HepG2 (cell line): ENCODE data around the gene TSHZ1. TPM values are rescaled to one million over a fixed set of nuclear protein-coding genes. Genes with fewer than 3 reads are reported as not detected.

Experiments used
- ATAC-seq: fragments of 200-7000 bp; cut with Tn5 transposase; 3 replicates; pipeline ENCODE4 v1.9.1; 2020; ENCODE audit warnings: mild to moderate bottlenecking, moderate library complexity
- BruUV-seq: library from RNA; stranded (reverse); fragments of 400-500 nt; replicated peaks from 2 replicates; lab custom pipeline; 2021; lab: Mats Ljungman, UMichigan
- CTCF ChIA-PET: fragments of 300-600 bp; formaldehyde crosslinking; extraction: SDS; loops from one replicate; lab custom pipeline; 2021; ENCODE audit warnings: low total read pairs, inconsistent platforms, low intra/inter-chr PET ratio; lab: Yijun Ruan, JAX
- POLR2A ChIA-PET: fragments of 350-600 bp; sonication (Branson Sonifier 250); formaldehyde crosslinking; loops from one replicate; lab custom pipeline; 2020; ENCODE audit warnings: antibody characterized with exemption, inconsistent platforms; lab: Yijun Ruan, JAX
- DNase-seq: peaks from one replicate; pipeline ENCODE4 v3.0.0-alpha.2; 2015; ENCODE audit warnings: low spot score
- FAIRE-seq: peaks from 3 replicates; lab custom pipeline; 2011; peaks lifted over from hg19 to GRCh38; lab: Jason Lieb, UNC
- H2AFZ ChIP-seq: one replicate; pipeline ENCODE4 v1.6.1; 2011; ENCODE audit warnings: low read length, inconsistent platforms
- H3K27ac ChIP-seq: fragments of 300-600 bp; 3 replicates; pipeline ENCODE4 v1.8.0; 2011; ENCODE audit warnings: mixed run types, mild to moderate bottlenecking, mixed read lengths, low read length, inconsistent platforms; ENCODE audit not compliant: insufficient read depth; ENCODE audit errors: extremely low read length
- H3K27me3 ChIP-seq, 2 experiments: fragments of 200-600 bp in 1 of 2; 2 replicates in 1 of 2; 3 replicates in 1 of 2; pipeline versions ENCODE4 v1.6.0 to v1.8.0; 2011; ENCODE audit warnings: low read length in 2 of 2, mild to moderate bottlenecking in 2 of 2, moderate library complexity in 2 of 2, inconsistent platforms in 1 of 2; ENCODE audit not compliant: insufficient read depth in 2 of 2, control insufficient read depth in 1 of 2
- H3K36me3 ChIP-seq, 2 experiments: fragments of 200-600 bp in 1 of 2; replicated peaks in 1 of 2; 2 replicates in 1 of 2; 3 replicates in 1 of 2; pipeline versions ENCODE4 v1.5.1 to v1.8.0; 2011; ENCODE audit warnings: low read length in 2 of 2, inconsistent platforms in 1 of 2; ENCODE audit not compliant: insufficient read depth in 2 of 2, control insufficient read depth in 1 of 2
- H3K4me1 ChIP-seq: 2 replicates; pipeline ENCODE4 v1.5.1; 2012; ENCODE audit warnings: low read length, inconsistent platforms; ENCODE audit not compliant: insufficient read depth
- H3K4me2 ChIP-seq: 2 replicates; pipeline ENCODE4 v1.6.0; 2011; ENCODE audit warnings: low read depth, low read length, inconsistent platforms
- H3K4me3 ChIP-seq, 3 experiments: fragments of 200-600 bp in 1 of 3; sonication (generic), shearing (Covaris generic) in 1 of 3; replicated peaks in 1 of 3; 2 replicates each; pipeline ENCODE4 v1.5.1; 2011 to 2016; ENCODE audit warnings: low read length in 3 of 3, inconsistent platforms in 2 of 3, low read depth in 2 of 3, mild to moderate bottlenecking in 2 of 3, control low read depth in 1 of 3, mixed read lengths in 1 of 3; ENCODE audit not compliant: insufficient read depth in 1 of 3
- H3K79me2 ChIP-seq: one replicate; pipeline ENCODE4 v1.6.1; 2011; ENCODE audit warnings: low read length, inconsistent platforms; ENCODE audit not compliant: insufficient read depth
- H3K9ac ChIP-seq: 2 replicates; pipeline ENCODE4 v1.6.0; 2011; ENCODE audit warnings: mild to moderate bottlenecking, low read depth, low read length, inconsistent platforms; ENCODE audit not compliant: insufficient read depth
- H3K9me3 ChIP-seq: 2 replicates; pipeline ENCODE4 v1.5.1; 2012; ENCODE audit warnings: mild to moderate bottlenecking, low read length
- H4K20me1 ChIP-seq: 2 replicates; pipeline ENCODE4 v1.6.0; 2011; ENCODE audit warnings: inconsistent platforms, mild to moderate bottlenecking, low read length, moderate library complexity; ENCODE audit not compliant: insufficient read depth
- ASH2L ChIP-seq: fragments of 300-600, 200-600 bp; sonication (generic); IDR thresholded peaks from 2 replicates; pipeline ENCODE4 v1.7.0; 2017; ENCODE audit warnings: low read depth, mild to moderate bottlenecking, moderate library complexity, mixed read lengths, low read length; ENCODE audit not compliant: insufficient read length
- FOXA3 ChIP-seq: IDR thresholded peaks from 2 replicates; pipeline ENCODE4 v1.6.1; 2016; ENCODE audit warnings: missing genetic modification reagents, missing compliant biosample characterization
- HOXA5 ChIP-seq: sonication (generic); formaldehyde crosslinking; IDR thresholded peaks from 2 replicates; pipeline ENCODE4 v1.4.0; 2020; ENCODE audit warnings: missing genetic modification reagents
- MYC ChIP-seq: sonication (generic); formaldehyde crosslinking; IDR thresholded peaks from 2 replicates; pipeline ENCODE4 v1.9.0; 2021; ENCODE audit warnings: missing genetic modification reagents, borderline replicate concordance
- NFRKB ChIP-seq: fragments of 450-650 bp; IDR thresholded peaks from 2 replicates; pipeline ENCODE4 v1.6.1; 2017
- RAD51 ChIP-seq: fragments of 450-650 bp; IDR thresholded peaks from 2 replicates; pipeline ENCODE4 v1.6.1; 2016; ENCODE audit warnings: borderline replicate concordance
- RBM22 ChIP-seq: fragments of 200-400 bp; formaldehyde crosslinking; optimal IDR thresholded peaks from 2 replicates; pipeline ENCODE3; 2017; ENCODE audit warnings: mild to moderate bottlenecking, low read length, moderate library complexity
- STAT5B ChIP-seq: sonication (generic); formaldehyde crosslinking; IDR thresholded peaks from 2 replicates; pipeline ENCODE4 v1.4.0; 2020; ENCODE audit warnings: missing genetic modification reagents
- TBL1XR1 ChIP-seq: fragments of 150-350 bp; IDR thresholded peaks from 2 replicates; pipeline ENCODE4 v1.6.1; 2014; ENCODE audit warnings: borderline replicate concordance, low read length; ENCODE audit not compliant: partially characterized antibody
- U2AF2 ChIP-seq: fragments of 200-400 bp; formaldehyde crosslinking; IDR thresholded peaks from 2 replicates; pipeline ENCODE4 v1.6.1; 2017; ENCODE audit warnings: low read depth, mild to moderate bottlenecking, low read length
- ZNF224 ChIP-seq: sonication (generic); formaldehyde crosslinking; IDR thresholded peaks from 2 replicates; pipeline ENCODE4 v1.5.0; 2020; ENCODE audit warnings: mild to moderate bottlenecking, missing genetic modification reagents
- ZNF329 ChIP-seq: sonication (generic); formaldehyde crosslinking; IDR thresholded peaks from 2 replicates; pipeline ENCODE4 v1.9.0; 2021; ENCODE audit warnings: low read depth, mild to moderate bottlenecking, missing genetic modification reagents
- WGBS: methylation state at CpG from one replicate; pipeline ENCODE4 v1.1.6; 2017; ENCODE audit warnings: low lambda C conversion rate; 5-methylcytosine and 5-hydroxymethylcytosine counted together
- in situ Hi-C: cut with HindIII; loops from 2 replicates; pipeline ENCODE4 v1.10.0; 2017; ENCODE audit warnings: low pct_unique_long_range_greater_than_20kb; ENCODE audit not compliant: extremely low pct_ligation_motif_present
- intact Hi-C: fragments of 100-400 bp; cut with micrococcal nuclease; formaldehyde crosslinking; loops from one replicate; pipeline ENCODE4 v1.10.0; 2022; ENCODE audit not compliant: unreplicated experiment
- polyA plus RNA-seq, 8 experiments: library from polyadenylated mRNA; depleted of rRNA in 3 of 8; stranded (reverse) in 7 of 8; unstranded in 1 of 8; fragments of >200 nt; fragmentation: Illumina TruSeq in 4 of 8; extraction: Trizol in 4 of 8; gene quantifications; 2 replicates each; pipeline versions ENCODE4 v1.2.1 to v1.2.3, GENCODE V29; 2011 to 2016; ENCODE audit warnings: low read depth in 4 of 8, missing spikeins in 1 of 8, mixed read lengths in 1 of 8; ENCODE audit not compliant: insufficient read depth in 1 of 8
- total RNA-seq, 5 experiments: library from RNA; depleted of rRNA; stranded (reverse); fragments of >200 nt; fragmentation: Illumina TruSeq; extraction: Trizol; gene quantifications; 2 replicates each; pipeline ENCODE4 v1.2.3, GENCODE V29; 2016; ENCODE audit warnings: low read depth in 1 of 5
- TF ChIP-seq, protein P1 (sequence below): sonication (generic); formaldehyde crosslinking; IDR thresholded peaks from 2 replicates; pipeline ENCODE4 v1.4.0; 2020; ENCODE audit warnings: missing genetic modification reagents, mild to moderate bottlenecking, borderline replicate concordance
- TF ChIP-seq, protein P2 (sequence below): sonication (generic); formaldehyde crosslinking; IDR thresholded peaks from 2 replicates; pipeline ENCODE4 v1.5.0; 2020; ENCODE audit warnings: mild to moderate bottlenecking, missing genetic modification reagents, borderline replicate concordance
- TF ChIP-seq, protein P3 (sequence below): sonication (generic); formaldehyde crosslinking; IDR thresholded peaks from 2 replicates; pipeline ENCODE4 v1.5.0; 2020; ENCODE audit warnings: mild to moderate bottlenecking, missing genetic modification reagents

Gene TSHZ1
- total and polyA plus RNA-seq, 2 of the 13 experiments (the other 11 are each of a cell fraction or from before 2014, with no cell fraction given), result 2.5 to 2.7 TPM

DNA sequence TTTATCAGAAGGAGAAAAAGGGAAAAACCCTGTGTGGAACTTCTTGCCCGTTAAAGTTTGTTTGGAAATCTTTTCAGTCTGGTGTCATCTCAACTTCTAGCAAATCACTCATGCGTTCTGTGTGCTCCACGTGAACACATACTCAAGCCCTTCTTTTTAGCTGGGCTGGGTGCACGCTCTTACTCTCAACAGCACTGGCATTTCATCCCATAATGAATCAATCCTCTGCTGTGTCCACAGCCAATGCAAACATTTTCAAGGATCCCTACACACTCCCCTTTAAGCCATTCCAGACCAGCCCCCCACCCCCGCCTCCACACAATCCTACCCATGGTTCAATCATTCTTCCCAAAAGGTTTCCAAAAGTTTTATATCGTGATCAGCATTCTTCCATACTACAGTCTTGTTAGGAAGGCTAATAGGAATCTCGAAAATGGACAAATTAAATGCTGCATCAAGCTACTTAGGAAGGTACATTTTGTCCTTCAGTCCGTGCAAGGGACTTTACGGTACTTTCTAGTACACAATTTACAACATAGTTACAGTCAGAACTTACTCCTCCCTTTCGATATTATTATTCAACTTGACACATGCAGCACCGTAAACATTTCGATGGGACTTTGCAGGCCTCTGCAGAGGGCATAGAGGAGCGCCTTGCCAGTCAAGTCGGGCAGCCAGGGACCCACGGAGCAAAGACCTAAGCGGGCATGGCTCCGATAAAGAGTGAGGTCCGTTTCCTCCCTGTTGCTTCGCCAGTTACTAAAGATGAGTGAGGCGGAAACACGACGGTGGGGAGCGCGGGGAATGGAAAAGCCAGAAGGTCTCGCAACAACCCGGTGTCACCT, 3.1 kb upstream of the TSHZ1 start:
- under 1% methylated on average over 24 of the region's 26 CpGs for WGBS
- TSS peak; percentile 52 for BruUV-seq
- Histone ChIP-seq H3K27ac (peak overlapping the region; percentile 96), H3K27me3 (no peaks in the 10 kb centered on the region; a peak in 2 of 5 replicates), H3K79me2 (peaks cover 48% of the 10 kb centered on the region), H3K4me1 (peaks cover 25% of the 10 kb centered on the region), H2AFZ (no peak overlapping the region), H3K9me3 (no peaks in the 10 kb centered on the region), H4K20me1 (peaks cover 11% of the 10 kb centered on the region; the same call in 1 of the 2 replicates), H3K9ac (peak overlapping the region; percentile 91), H3K4me2 (peak overlapping the region; percentile 85), H3K36me3 (no peaks in the 10 kb centered on the region), H3K4me3 (peak overlapping the region; percentile 92 to 97 (median 95))
- DNase-seq (peak; percentile 44), FAIRE-seq (peak; percentile 34), ATAC-seq (peak; percentile 12; the same call in 2 of the 3 replicates)
- intact Hi-C loops, result loop anchor here (2.0 to 5.0 kb wide), 2 partner anchors 37 to 45 kb away; no protein-coding TSS in a partner anchor
- ChIA-PET CTCF (no interaction called here), POLR2A (interaction anchor here (0.7 kb wide), 1 partner anchor 20 kb away, joined by 5 read pairs; no protein-coding TSS in a partner anchor)
- in situ Hi-C loops, result loop anchor here (25.0 kb wide), 1 partner anchor 920 kb away; the partner anchor contains the start of gene CYB5A
- 0 out of 2 replicates have a peak, but pooled peaks have one; percentile 10 for TF ChIP-seq STAT5B (CRISPR knock-in tag)
- TF ChIP-seq U2AF2, result no peak
- TF ChIP-seq FOXA3 (CRISPR knock-in tag), result 0 out of 2 replicates have a peak, but pooled peaks have one; percentile 15
- no peak for TF ChIP-seq TBL1XR1
- no peak for TF ChIP-seq ZNF329 (CRISPR knock-in tag)
- no peak for TF ChIP-seq RBM22
- TF ChIP-seq, protein P1, sequence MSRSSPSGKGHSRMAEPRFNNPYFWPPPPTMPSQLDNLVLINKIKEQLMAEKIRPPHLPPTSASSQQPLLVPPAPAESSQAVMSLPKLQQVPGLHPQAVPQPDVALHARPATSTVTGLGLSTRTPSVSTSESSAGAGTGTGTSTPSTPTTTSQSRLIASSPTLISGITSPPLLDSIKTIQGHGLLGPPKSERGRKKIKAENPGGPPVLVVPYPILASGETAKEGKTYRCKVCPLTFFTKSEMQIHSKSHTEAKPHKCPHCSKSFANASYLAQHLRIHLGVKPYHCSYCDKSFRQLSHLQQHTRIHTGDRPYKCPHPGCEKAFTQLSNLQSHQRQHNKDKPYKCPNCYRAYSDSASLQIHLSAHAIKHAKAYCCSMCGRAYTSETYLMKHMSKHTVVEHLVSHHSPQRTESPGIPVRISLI (CRISPR knock-in tag), result no peak
- TF ChIP-seq, protein P2, sequence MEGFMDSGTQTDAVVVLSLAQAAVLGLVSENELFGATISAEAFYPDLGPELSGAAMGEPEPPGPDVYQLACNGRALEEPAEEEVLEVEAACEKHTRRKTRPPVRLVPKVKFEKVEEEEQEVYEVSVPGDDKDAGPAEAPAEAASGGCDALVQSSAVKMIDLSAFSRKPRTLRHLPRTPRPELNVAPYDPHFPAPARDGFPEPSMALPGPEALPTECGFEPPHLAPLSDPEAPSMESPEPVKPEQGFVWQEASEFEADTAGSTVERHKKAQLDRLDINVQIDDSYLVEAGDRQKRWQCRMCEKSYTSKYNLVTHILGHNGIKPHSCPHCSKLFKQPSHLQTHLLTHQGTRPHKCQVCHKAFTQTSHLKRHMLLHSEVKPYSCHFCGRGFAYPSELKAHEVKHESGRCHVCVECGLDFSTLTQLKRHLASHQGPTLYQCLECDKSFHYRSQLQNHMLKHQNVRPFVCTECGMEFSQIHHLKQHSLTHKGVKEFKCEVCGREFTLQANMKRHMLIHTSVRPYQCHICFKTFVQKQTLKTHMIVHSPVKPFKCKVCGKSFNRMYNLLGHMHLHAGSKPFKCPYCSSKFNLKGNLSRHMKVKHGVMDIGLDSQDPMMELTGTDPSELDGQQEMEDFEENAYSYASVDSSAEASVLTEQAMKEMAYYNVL (CRISPR knock-in tag), result no peak
- no peak for TF ChIP-seq RAD51
- peak; percentile 49 for TF ChIP-seq ASH2L
- no peak for TF ChIP-seq NFRKB
- no peak for TF ChIP-seq MYC (CRISPR knock-in tag)
- 0 out of 2 replicates have a peak, but pooled peaks have one; percentile 16 for TF ChIP-seq HOXA5 (CRISPR knock-in tag)
- TF ChIP-seq, protein P3, sequence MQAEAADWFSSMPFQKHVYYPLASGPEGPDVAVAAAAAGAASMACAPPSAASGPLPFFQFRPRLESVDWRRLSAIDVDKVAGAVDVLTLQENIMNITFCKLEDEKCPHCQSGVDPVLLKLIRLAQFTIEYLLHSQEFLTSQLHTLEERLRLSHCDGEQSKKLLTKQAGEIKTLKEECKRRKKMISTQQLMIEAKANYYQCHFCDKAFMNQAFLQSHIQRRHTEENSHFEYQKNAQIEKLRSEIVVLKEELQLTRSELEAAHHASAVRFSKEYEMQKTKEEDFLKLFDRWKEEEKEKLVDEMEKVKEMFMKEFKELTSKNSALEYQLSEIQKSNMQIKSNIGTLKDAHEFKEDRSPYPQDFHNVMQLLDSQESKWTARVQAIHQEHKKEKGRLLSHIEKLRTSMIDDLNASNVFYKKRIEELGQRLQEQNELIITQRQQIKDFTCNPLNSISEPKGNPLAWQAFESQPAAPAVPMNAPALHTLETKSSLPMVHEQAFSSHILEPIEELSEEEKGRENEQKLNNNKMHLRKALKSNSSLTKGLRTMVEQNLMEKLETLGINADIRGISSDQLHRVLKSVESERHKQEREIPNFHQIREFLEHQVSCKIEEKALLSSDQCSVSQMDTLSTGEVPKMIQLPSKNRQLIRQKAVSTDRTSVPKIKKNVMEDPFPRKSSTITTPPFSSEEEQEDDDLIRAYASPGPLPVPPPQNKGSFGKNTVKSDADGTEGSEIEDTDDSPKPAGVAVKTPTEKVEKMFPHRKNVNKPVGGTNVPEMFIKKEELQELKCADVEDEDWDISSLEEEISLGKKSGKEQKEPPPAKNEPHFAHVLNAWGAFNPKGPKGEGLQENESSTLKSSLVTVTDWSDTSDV (CRISPR knock-in tag), result no peak
- no peak for TF ChIP-seq ZNF224
